Iris pigment epithelial cell (primary cell): ENCODE measurements around the gene GTF2H2.
"Not testable (repeated sequence)": the region's sequence is repeated elsewhere in the genome, so short reads cannot be mapped to it uniquely, and the experiment has no call there.

Source experiments
- DNase-seq: peaks from one replicate; pipeline ENCODE4 v3.0.0-alpha.2; 2011; ENCODE audit warnings: low read depth

The GTF2H2 gene

DNA sequence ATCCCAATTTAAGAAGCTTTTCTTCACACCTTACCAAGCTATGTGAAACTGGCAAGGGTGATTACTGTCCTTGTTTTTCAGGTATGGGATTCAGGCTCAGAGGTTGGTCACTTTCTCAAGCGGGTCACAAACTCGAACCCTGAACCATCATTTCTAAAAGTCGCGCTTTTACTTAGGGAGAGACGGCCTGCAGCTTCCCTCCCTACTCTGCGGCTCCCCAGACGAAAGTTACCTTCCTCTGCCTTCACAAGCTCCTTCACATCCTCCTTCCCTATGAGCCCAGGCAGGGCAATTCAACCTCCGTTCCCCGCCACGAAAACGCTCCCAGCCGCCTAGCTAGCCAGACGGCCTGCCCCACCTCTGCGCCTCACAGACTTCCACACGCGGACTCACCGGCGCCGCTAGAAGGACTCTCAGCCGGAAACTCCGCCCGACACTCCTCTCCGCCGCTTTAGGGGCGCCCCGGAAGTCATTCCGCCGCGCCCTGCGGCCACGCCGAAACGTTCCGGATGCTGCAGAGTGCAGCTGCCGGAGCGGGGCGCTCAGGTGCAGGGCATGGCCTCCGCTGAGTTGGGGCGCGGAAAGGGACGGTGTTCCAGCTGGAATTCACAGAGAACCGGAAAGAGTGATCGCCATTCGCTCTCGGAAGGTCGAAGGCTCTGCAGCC lies at the start of gene GTF2H2:
Gene GTF2H2 (minus strand): TSS at position 415 of the 667 bp plus-strand sequence. CDS start 4,913 bp downstream, outside the sequence.
- not testable (repeated sequence) for DNase-seq

DNA sequence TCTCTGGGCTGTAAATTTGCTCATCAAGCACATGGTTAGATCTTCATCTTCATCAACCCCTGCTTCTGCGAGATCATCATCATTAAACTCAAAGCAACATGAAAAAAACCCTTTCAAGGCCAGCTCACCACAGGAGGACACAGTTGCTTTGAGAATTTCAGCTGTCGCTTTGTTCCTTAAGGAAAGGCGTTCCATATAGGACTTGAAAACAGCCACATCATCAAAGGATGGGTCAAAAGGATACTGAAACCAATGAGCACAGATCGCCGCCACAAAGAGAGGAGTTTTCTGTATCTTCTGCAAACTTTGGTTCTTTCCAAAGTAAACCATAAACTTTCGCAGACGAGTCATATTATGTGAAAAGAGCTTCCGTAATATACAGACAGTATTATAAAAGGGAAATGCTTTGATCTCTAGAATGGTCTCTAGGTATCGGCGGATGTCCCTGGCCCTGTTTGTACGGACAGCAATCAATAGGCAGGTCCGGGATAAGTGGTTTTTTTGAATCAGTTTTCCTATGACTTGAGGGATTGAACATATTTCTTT lies 42.3 kb upstream of the GTF2H2 start:
- not testable (repeated sequence) for DNase-seq

DNA sequence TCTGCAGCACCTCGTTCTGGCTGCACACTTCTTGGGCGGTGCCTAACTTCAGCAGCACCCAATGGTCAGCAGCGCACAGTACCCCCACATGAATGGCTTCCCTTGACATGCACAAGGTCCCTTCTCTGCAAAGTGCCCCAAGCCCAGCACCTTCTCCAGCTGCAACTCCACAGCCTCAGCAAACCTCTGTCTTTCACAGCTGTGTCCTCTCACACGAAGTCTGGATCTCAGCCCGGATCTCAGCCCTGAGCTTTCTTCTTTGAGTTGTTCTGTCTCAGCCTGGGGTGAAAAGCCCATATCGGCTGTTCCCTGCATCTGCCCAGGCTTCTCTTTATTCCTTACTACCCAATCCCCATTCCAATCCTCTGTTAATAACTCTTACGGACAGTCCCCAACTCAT lies 32.5 kb upstream of the GTF2H2 start:
- not testable (repeated sequence) for DNase-seq

GRCh38 chr5:71097930-71098203 lies 30.4 kb upstream of the GTF2H2 start:
- DNase-seq, result not testable (repeated sequence)

GRCh38 chr5:71097173-71097929 lies 29.9 kb upstream of the GTF2H2 start:
- not testable (repeated sequence) for DNase-seq

DNA sequence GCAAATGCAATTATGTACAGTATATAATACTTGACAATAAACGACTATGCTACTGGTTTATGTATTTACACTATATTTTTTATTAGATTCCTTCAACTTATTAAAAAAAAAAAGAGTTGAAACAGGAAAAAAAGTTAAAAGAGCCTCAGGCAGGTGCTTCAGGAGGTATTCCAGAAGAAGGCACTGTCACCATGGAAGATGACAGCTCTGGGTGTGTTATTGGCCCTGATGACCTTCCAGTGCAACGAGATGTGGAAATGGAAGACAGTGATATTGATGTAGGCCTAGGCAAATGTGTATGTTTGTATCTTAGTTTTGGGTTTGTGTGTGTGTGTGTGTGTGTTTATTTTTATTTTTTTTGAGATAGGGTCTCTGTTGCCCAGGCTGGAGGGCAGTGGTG lies 22.3 kb upstream of the GTF2H2 start:
- not testable (repeated sequence) for DNase-seq

GRCh38 chr5:71088754-71089153 lies 21.3 kb upstream of the GTF2H2 start:
- not testable (repeated sequence) for DNase-seq

DNA sequence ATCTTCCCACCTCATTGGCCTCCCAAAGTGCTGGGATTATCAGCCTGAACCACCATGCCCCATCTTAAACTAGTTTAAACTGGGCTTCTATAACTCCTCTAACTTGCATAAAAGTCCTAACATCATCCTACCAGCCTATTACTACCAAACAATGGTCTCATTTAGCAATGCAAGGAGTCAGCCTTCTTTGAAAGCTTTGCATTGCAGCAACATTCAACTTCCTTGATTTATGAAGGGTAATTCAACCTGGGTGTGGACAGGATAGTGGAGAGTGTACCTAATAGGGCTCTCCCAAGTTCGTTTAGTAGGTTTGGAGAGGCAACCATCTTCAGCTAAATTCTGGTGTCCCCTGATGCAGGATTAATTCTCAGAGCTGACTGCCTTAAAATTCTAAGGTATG lies 18.7 kb upstream of the GTF2H2 start:
- DNase-seq, result not testable (repeated sequence)

DNA sequence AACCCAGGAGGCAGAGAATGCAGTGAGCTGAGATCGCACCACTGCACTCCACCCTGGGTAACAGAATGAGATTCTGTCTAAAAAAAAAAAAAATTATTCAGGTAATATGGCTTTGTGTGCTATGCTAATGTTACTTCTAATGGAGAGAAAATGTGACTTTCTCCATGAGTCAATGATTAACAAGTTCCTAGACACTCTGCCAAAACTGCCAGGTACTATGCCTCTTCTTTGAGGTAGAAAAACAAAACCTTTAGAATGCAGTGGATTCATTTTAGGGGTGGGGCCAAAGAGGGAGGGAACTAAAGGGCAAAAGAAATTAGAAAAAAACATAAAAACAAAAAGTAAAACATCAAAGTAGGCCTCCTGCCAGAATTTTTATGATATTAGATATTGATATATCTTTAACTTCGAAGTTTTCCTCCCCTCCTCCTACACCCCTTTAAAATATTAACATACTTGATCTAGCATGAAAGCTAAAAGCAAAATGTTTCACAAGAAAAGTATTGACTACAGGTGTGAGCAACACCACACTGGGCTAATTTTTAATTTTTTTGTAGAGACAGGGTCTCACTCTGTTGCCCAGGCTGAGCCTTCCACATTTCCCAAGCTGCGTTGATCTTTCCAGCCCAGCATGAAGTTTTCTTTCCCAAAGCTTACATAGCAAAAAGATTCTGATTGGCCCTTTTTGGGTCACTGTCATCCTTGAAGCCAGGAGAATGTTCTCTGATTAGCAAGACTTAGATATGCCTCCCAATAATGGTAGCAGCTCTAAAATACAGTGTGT lies 17.0 kb upstream of the GTF2H2 start:
- not testable (repeated sequence) for DNase-seq

GRCh38 chr5:71082898-71083297 lies 15.4 kb upstream of the GTF2H2 start:
- DNase-seq, result not testable (repeated sequence)

- not testable (repeated sequence) for DNase-seq
Measured at GRCh38 chr5:71082340-71082739, 14.9 kb upstream of the GTF2H2 start.

DNA sequence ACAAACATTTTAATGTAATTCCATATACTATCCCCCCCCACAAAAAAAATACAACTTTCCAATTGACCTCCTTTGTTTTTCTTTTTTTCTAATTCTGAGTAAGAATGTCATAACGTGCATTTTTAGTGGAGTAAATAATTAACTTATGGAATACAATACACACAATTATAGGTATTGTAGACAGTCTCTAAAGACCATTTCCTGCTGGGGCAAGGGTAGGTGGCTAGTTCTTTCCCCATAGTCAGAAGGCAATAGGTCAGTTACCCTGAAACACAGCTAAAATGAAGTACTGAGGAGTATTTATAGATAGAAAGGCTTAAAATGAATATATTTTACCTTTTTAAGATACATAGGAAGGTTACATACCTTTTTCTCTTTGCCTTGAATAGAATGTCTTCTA lies 6.2 kb downstream of the GTF2H2 start:
- DNase-seq, result not testable (repeated sequence)

DNA sequence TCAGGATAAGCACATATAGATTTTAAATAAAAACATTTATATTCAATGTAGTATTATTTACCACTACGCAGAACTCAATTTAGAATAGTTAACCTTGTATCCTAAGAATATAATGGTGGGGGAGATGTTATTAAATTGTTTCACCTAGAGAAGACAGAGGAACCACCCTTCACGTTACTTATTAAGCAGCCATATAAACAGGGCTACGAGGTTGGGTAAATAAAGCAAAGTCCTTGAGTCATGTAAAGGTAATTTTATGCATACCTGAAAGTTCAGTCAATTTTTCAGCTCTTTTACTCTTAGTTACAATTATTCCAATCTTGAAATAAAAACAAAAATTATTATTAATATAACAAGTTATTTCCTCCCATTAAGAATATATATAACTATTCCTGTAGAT lies 8.1 kb downstream of the GTF2H2 start:
- not testable (repeated sequence) for DNase-seq

- DNase-seq, result not testable (repeated sequence)
Measured at GRCh38 chr5:71044808-71045207, 22.7 kb downstream of the GTF2H2 start.

DNA sequence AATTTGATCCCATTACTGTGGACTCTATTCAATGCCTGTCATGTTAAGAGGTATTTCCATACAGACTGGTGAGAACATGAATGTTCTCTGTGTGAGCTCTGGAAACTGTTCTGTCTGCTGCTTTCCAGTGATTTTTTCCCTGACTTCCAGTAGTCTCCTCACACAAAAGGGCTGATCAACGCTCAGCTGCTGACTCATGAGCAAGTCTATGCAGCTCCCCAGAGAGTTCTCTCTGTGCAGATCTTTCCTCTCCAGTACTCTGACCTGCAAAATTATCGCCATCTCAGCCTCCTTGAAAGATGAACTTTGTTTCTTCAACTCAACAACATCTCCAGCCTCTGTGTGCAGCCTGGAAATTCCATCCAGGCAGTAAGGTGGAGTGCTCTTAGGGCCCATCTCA lies 23.3 kb downstream of the GTF2H2 start:
- DNase-seq, result not testable (repeated sequence)

DNA sequence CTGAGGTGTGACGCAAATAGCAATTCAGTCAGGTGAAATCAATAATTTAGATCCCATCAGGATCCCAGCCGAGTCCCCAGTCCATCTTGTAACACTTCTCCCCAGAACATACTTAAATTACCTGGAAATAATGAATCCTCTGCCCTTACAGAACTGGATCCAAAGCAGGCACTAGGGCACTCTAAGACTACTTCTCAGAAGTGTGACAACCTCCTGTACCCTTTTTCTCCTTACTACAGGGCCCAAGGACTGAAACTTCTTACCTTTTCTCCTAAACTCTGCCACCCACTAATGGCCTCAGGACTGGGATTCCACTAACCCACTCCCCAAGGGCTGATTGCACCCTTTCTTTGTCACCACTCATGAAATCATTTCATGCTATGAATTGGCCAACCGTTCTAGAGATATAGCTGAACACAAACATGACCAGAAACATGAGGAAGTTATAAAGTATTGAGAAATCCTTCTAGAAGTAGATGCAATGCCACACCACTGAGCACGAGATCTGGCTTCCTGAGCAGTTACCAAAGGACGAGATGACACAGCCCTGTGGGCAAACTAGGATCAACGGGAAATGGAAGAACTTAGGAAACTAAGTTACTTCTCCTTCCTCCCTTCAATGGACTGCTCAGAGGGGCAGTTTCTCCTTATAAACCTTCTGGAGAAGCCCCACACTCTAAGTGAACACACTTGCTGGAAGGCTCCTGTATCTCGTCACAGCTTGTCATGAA lies 36.3 kb downstream of the GTF2H2 start:
- not testable (repeated sequence) for DNase-seq

DNA sequence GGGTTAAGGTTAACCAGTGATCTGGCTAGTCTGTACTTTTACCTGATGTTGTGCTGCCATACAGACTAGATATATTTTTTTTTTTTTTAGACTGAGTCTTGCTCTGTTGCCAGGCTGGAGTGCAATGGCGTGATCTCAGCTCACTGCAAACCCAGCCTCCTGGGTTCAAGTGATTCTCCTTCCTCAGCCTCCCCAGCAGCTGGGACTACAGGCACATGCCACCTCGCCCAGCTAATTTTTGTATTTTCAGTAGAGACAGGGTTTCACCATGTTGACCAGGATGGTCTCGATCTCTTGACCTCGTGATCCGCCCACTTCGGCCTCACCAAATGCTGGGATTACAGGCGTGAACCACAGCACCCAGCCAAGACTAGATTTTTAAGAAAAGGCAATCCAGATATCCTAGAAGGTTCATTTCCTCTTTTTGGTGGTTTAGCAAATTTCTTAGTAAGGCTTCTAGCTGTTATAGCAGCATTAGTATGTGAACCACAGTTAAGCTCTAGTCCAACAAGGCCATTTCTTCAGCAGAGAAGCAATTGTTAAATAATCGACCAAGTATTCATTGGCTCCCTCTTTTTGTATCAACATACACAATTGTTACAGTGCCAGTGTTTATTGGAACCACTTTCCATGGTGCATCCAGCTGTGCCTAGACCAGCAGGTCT lies 42.1 kb downstream of the GTF2H2 start, which contains the start of gene NAIP:
Gene NAIP (minus strand): TSS at position 51 of the 665 bp plus-strand sequence. CDS start 12,424 bp downstream, outside the sequence.
- DNase-seq, result not testable (repeated sequence)

- DNase-seq, result not testable (repeated sequence)
Measured at GRCh38 chr5:71020643-71021042, 46.8 kb downstream of the GTF2H2 start.

GRCh38 chr5:71018376-71019005 lies 49.0 kb downstream of the GTF2H2 start:
- not testable (repeated sequence) for DNase-seq

GRCh38 chr5:71014176-71014575 lies 53.3 kb downstream of the GTF2H2 start:
- DNase-seq, result no peak
